Measurements from ENCODE around the gene COL13A1.

DNA sequence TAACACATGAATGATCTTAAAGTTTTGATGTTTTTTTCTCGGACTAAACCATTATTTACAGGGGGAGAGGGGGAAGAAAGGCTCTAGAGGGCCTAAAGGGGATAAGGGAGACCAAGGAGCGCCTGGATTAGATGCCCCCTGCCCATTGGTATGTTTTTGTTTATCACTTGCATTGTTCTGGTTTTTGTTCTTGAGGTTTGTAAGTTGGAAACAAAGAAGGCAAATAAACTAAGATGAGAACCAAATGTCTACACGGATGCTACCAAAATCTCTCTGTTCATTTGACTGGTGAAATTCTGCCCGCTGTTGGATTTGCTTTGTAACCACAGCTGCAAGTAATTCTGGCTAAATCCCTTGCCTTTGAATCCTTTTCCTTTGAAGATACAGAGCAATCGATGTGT, 151.1 kb downstream of the COL13A1 start:
- TF ChIP-seq YY1 (IDR thresholded peaks at IDR 0.05; ENCODE audit: insufficient read depth, insufficient read length) (no peak), SUZ12 (IDR thresholded peaks at IDR 0.05; ENCODE audit: extremely low read depth, insufficient read depth, insufficient read length) (no peak), ZNF274 (IDR thresholded peaks at IDR 0.05; ENCODE audit: low read depth, low read length) (no peak)

All from NT2/D1 (cell line).